22Rv1 (cell line): ENCODE measurements around the gene COX19.

Experiments used
- H3K27ac ChIP-seq: fragments of 450-650 bp; 2 replicates; pipeline ENCODE4 v1.5.1; 2017
- ZFX ChIP-seq: fragments of 450-650 bp; IDR thresholded peaks from 2 replicates; pipeline ENCODE4 v1.6.1; 2017; ENCODE audit warnings: antibody characterized with exemption, borderline replicate concordance
- TF ChIP-seq, protein P1 (sequence below): fragments of 450-650 bp; IDR thresholded peaks from 2 replicates; pipeline ENCODE4 v1.5.1; 2017; ENCODE audit warnings: mild to moderate bottlenecking

COX19 gene

DNA sequence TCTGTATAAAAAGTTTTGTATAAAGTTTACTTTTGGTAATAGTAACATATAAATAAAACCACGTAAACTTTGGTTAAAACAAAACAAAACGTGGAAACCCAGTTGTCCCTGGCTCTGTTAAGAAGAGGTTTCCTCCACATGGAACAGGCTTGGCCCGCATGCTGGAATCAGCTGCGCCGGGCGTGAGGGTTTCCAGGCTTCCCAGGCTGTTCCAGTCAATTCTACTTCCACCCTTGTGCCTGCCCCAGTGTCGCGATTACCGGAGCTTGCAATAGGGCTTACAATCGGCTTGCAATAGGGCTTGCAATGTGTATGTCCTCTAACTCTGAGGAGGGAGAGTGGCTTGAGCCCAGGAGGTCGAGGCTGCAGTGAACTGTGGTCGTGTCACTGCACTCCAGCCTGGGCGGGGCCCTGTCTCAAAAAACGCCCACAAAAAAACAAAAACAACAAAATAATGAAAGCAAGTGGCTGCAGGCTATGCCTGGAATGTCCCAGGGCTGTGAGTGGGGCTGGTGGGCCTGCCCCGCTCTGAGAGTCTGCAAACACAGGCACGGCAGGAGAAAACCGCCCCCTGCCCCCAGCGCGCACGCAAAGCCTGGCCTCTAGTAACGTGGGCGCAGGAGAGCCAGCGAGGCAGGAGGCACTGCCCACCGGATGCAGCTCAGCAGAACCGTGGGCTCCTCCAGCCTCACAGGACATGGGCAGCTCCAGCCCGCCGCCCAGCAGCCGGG is 24.0 kb upstream of the COX19 start:
- H3K27ac ChIP-seq = no peak overlapping the region
- TF ChIP-seq, protein P1, sequence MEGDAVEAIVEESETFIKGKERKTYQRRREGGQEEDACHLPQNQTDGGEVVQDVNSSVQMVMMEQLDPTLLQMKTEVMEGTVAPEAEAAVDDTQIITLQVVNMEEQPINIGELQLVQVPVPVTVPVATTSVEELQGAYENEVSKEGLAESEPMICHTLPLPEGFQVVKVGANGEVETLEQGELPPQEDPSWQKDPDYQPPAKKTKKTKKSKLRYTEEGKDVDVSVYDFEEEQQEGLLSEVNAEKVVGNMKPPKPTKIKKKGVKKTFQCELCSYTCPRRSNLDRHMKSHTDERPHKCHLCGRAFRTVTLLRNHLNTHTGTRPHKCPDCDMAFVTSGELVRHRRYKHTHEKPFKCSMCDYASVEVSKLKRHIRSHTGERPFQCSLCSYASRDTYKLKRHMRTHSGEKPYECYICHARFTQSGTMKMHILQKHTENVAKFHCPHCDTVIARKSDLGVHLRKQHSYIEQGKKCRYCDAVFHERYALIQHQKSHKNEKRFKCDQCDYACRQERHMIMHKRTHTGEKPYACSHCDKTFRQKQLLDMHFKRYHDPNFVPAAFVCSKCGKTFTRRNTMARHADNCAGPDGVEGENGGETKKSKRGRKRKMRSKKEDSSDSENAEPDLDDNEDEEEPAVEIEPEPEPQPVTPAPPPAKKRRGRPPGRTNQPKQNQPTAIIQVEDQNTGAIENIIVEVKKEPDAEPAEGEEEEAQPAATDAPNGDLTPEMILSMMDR = no peak
- no peak for TF ChIP-seq ZFX

DNA sequence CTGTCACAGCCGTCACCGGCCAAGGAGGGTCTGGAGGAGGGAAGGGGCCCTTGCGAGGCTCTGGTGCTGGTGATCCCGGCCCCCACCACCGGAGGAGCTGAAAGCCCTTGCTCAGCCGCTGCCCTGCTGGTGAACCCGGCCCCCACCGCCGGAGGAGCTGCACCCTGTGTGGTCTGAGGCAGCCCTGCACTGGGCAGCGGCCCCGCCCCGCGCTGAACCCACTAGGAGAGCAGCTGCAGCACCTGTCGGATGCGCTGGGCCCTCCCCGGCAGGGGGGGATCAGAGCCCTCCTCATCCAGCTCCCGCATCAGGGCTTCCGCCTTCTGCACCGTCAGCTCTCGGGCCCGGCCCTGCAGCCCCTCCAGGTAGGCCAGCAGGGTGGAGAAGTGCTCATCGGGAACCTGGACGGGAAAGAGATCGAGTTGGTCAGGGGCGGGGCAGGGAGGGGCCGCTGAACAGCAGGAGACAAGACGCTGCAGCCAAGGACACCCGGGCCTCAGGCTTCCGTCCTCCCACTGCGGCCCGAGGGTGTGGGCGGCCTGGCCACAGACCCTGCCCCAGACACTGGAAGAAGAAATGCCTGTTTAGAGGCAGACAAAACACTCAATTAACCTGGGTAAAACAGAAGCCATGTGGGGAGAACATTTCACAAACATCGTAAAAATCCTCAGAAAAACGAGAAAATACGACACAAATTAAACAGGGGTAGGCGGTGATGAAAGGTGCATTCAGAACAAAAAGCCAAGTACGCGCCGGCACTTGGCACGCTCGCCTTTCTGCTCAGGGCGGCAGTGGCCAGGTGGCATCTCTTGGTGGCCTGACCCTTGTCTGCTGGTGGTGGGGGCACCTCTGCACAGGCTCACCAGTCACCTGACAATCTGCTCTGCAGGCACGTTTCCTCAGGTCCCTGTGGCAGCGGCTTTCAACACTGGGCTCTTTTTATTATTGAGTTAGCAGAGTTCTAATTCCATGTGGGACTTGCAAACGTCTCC is 22.4 kb upstream of the COX19 start:
- TF ChIP-seq, protein P1 = no peak; the same call in 1 of the 2 replicates
- no peak for TF ChIP-seq ZFX
- H3K27ac ChIP-seq = no peak overlapping the region

DNA sequence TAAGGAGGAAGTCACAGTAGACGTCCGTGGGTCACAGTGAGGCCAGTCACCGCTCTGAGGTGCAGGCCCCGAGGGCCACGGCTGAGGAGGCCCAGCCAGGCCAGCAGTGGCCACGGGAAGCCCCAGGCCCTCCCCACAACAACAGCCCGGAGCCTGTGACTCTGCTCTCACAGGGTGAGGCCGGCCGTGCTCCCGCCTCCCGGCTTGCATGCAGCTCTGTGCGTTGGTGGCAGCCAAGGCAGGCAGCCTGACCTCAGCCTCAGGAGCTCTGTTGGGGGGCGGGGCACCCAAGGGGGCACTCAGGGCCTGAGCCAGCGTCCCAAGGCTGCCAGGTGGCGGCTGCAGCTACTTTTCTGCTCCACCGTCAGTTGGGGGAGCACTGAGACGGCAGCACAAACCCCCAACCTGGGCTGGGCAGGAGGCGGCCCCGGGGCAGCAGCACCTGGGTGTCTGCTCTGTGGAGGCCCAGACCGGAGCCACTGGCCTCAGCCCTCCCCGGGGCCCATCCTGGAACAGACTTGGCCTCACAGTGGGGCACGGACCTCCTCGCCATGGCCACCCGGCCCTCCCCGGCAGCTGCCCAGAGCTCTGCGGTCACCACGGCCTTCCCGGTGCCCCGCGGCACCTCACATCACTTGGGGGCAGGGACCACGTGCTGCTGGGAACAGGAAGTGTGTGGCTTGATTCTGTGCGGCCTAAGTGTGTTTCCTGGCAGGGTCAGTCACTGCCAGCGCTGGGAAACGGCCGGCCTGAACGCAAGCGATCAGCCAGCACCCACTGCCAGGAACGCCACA is 20.9 kb upstream of the COX19 start:
- H3K27ac ChIP-seq = no peak overlapping the region
- no peak for TF ChIP-seq ZFX
- TF ChIP-seq, protein P1 = no peak

DNA sequence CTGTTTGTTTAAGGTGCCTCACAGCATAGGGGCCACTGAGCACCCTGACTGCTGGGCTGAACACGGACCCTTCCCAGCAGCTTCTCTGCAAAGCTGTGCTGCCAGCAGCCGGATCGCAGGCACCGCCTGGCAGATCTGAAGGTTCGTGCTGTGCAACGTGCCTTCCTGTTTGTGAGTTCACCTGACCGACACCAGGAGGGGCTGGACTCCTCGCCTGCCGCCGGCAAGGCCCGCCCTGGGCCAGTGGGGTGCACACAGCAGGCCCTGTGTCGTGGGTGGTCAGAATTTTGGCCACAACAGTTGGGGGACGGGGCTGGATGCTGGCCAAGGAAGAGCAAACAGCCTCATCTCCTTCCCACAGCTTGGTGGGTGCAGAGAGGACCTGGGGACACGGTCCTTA is 20.2 kb upstream of the COX19 start:
- TF ChIP-seq, protein P1 = no peak
- TF ChIP-seq ZFX = no peak
- no peak overlapping the region for H3K27ac ChIP-seq

DNA sequence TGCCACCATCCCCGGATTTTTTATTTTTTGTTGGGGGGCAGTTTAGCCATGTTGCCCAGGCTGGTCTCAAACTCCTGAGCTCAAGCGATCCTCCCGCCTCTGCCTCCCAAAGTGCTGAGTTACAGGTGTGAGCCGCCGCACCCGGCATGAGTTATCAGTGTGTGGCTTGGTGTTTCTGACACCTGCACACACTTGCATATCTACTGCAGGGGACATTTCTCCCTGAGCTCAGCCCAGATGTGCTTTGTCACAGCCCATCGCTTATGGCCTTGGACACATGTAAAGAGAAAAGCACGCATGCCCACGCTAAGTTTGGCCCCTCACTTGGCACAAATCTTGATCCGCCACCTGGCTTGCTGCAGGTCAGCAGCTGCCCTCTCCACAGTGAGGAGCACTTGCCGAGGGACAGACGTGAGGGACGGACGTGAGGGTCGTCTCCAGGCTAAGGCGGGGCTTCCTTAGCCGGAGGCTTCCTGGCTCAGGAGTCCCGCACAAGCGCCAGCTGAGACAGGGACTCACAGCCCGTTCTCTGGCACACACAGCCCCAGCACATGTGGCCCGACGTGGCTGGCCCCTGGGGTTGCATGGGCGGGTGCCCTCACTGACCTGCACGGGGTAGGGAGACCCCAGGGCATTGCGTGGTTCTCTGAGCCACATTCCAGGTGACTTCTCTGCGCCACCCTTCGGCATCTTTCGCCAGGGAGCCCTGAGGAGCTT is 19.4 kb upstream of the COX19 start:
- no peak overlapping the region for H3K27ac ChIP-seq
- TF ChIP-seq, protein P1 = no peak
- no peak for TF ChIP-seq ZFX

DNA sequence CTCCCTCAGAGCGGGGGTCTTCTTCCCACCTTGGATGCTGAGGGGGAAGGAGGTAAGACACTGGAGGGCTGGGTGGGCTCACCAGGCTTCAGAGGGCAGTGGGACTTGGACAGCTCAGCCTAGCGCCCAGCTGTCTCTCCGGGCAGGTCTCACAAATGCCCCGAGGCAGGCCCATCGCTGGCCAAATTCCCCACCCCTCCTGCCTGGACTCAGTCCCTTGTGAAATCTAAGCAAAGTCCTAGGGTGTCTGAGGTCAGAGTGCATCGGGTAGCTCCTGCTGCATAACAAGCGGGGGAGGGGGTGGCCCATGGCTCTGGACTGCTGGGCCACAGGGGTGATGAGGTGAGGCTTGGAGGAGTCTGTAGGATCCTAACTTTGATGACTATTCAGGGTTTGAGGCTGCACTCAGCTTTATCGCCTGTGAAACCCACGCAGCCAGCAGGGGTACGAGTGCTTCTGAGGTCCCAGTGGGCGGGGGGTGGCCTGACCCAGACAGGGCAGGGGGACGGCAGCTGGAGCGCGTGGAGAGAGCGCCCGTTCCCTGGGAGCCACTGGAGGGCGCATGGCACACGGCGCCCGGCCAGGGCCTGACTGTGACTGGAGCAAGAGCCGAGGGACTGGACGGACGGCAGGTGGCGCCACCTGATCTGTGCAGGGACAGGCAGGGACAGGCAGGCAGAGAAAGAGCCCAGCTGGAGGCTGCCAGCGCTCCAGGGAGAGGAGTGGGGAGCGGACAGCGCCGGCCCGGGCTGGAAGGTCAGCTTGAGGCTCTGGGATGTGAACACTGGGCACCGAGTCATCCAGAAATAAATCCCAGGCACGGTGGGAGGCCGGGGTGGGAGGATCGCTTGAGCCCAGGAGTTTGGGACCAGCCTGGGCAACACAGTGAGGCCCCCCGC is 17.6 kb upstream of the COX19 start:
- H3K27ac ChIP-seq = no peak overlapping the region
- TF ChIP-seq, protein P1 = peak; percentile 100
- no peak for TF ChIP-seq ZFX
